ENCODE data around the gene CEMIP.

- TF ChIP-seq CTCF (IDR thresholded peaks at IDR 0.05 in 2 of 3, conservative IDR thresholded peaks at IDR 0.05 in 1 of 3; ENCODE audit: control insufficient read depth in 2 of 3, extremely low read depth in 1 of 3, insufficient read depth in 1 of 3, low read depth in 3 of 3, low read length in 3 of 3), result no peak
- no peak for TF ChIP-seq RFX5 (IDR thresholded peaks at IDR 0.05; ENCODE audit: low read depth, low read length)
- no peak for TF ChIP-seq POLR2AphosphoS5 (IDR thresholded peaks at IDR 0.05; ENCODE audit: low read length)
These were observed 211.8 kb downstream of the CEMIP start for GRCh38 chr15:80990955-80991354.

All from GM12878 (cell line).